HG03175 (cell line): ENCODE results near the gene MALRD1.

Source experiments
- ATAC-seq: cut with Tn5 transposase; IDR thresholded peaks from one replicate; pipeline ENCODE4 v1.9.1; 2021; ENCODE audit warnings: mild to moderate bottlenecking, moderate library complexity; ENCODE audit not compliant: unreplicated experiment

MALRD1 gene

GRCh38 chr10:19048489-19048888 lies at the start of gene MALRD1:
Gene MALRD1 (plus strand): TSS chr10:19048801. CDS start chr10:19048939, 138 bp downstream.
- no peak for ATAC-seq

- no peak for ATAC-seq
Observed at GRCh38 chr10:19003341-19003740, 45.3 kb upstream of the MALRD1 start.

GRCh38 chr10:19012111-19012510 lies 36.5 kb upstream of the MALRD1 start:
- no peak for ATAC-seq

- ATAC-seq, result no peak
Observed at GRCh38 chr10:19014034-19014433, 34.6 kb upstream of the MALRD1 start.

GRCh38 chr10:19014498-19014897 lies 34.1 kb upstream of the MALRD1 start:
- ATAC-seq, result no peak

- ATAC-seq, result no peak
Observed at GRCh38 chr10:19017116-19017890, 31.3 kb upstream of the MALRD1 start.

- ATAC-seq, result no peak
Observed at GRCh38 chr10:19021162-19021561, 27.4 kb upstream of the MALRD1 start.

- no peak for ATAC-seq
Observed at GRCh38 chr10:19024611-19025010, 24.0 kb upstream of the MALRD1 start.

GRCh38 chr10:19031763-19032162 lies 16.8 kb upstream of the MALRD1 start:
- ATAC-seq, result no peak

GRCh38 chr10:19033741-19034140 lies 14.9 kb upstream of the MALRD1 start:
- no peak for ATAC-seq

- no peak for ATAC-seq
Observed at GRCh38 chr10:19041171-19041570, 7.4 kb upstream of the MALRD1 start.

- ATAC-seq, result no peak
Observed at GRCh38 chr10:19043431-19043830, 5.2 kb upstream of the MALRD1 start.

- ATAC-seq, result no peak
Observed at GRCh38 chr10:19046679-19047078, 1.9 kb upstream of the MALRD1 start.

- ATAC-seq, result no peak
Observed at GRCh38 chr10:19048891-19049290, 290 bp downstream of the MALRD1 start.

- no peak for ATAC-seq
Observed at GRCh38 chr10:19049567-19049966, 966 bp downstream of the MALRD1 start.

GRCh38 chr10:19054289-19054835 lies 5.8 kb downstream of the MALRD1 start:
- ATAC-seq, result no peak

GRCh38 chr10:19058046-19058445 lies 9.4 kb downstream of the MALRD1 start:
- ATAC-seq, result no peak

GRCh38 chr10:19063986-19064385 lies 15.4 kb downstream of the MALRD1 start:
- no peak for ATAC-seq

- no peak for ATAC-seq
Observed at GRCh38 chr10:19071946-19072345, 23.3 kb downstream of the MALRD1 start.

GRCh38 chr10:19077276-19077675 lies 28.7 kb downstream of the MALRD1 start:
- ATAC-seq, result no peak

GRCh38 chr10:19096501-19097073 lies 48.0 kb downstream of the MALRD1 start:
- no peak for ATAC-seq

GRCh38 chr10:19097151-19097550 lies 48.5 kb downstream of the MALRD1 start:
- ATAC-seq, result no peak
